ENCODE measurements around the gene SLC24A3.

The SLC24A3 gene

GRCh38 chr20:19691125-19691524 is 478.7 kb downstream of the SLC24A3 start:
- no peak overlapping the region for H3K4me2 ChIP-seq (ENCODE audit: low read depth, low read length, poor library complexity, severe bottlenecking)

GRCh38 chr20:19692100-19692499 is 479.7 kb downstream of the SLC24A3 start:
- H3F3A ChIP-seq (ENCODE audit: low read depth): no peaks in the 10 kb centered on the region
- no peaks in the 10 kb centered on the region for H3K79me2 ChIP-seq (ENCODE audit: insufficient read depth, low read length)
- no peaks in the 10 kb centered on the region for H4K20me1 ChIP-seq (ENCODE audit: insufficient read depth, low read length, poor library complexity, severe bottlenecking)
- H3K27me3 ChIP-seq (ENCODE audit: insufficient read depth, low read length, poor library complexity, severe bottlenecking): no peaks in the 10 kb centered on the region
- no peaks in the 10 kb centered on the region for H3K9me2 ChIP-seq (replicated peaks; ENCODE audit: low read depth, low read length)
- H3K36me3 ChIP-seq (ENCODE audit: insufficient read depth, low read length): no peaks in the 10 kb centered on the region
- no peaks in the 10 kb centered on the region for H3K9me3 ChIP-seq (ENCODE audit: insufficient read depth, low read depth, low read length)
- TF ChIP-seq CTCF (conservative IDR thresholded peaks at IDR 0.05; ENCODE audit: low read length) (no peak), EZH2phosphoT487 (IDR thresholded peaks at IDR 0.05; ENCODE audit: borderline replicate concordance) (no peak)
- H3K4me3 ChIP-seq (ENCODE audit: low read length, poor library complexity, severe bottlenecking): no peak overlapping the region
- no peak overlapping the region for H3K9ac ChIP-seq (ENCODE audit: low read depth, low read length, poor library complexity, severe bottlenecking)
- H2AFZ ChIP-seq (ENCODE audit: low read length): no peak overlapping the region
- H3K4me2 ChIP-seq (ENCODE audit: low read depth, low read length, poor library complexity, severe bottlenecking): no peak overlapping the region
- H3K4me1 ChIP-seq (ENCODE audit: insufficient read depth, low read length, poor library complexity, severe bottlenecking): peaks cover 13% of the 10 kb centered on the region

More at GRCh38 chr20:19691125-19691524, 478.7 kb downstream of the SLC24A3 start:
- H3K27me3 ChIP-seq (ENCODE audit: insufficient read depth, low read length, poor library complexity, severe bottlenecking): no peaks in the 10 kb centered on the region
- TF ChIP-seq CTCF (conservative IDR thresholded peaks at IDR 0.05; ENCODE audit: low read length): no peak
- no peak for TF ChIP-seq EZH2phosphoT487 (IDR thresholded peaks at IDR 0.05; ENCODE audit: borderline replicate concordance)
- H4K20me1 ChIP-seq (ENCODE audit: insufficient read depth, low read length, poor library complexity, severe bottlenecking): no peaks in the 10 kb centered on the region
- H3K9ac ChIP-seq (ENCODE audit: low read depth, low read length, poor library complexity, severe bottlenecking): no peak overlapping the region
- H3K9me2 ChIP-seq (replicated peaks; ENCODE audit: low read depth, low read length): no peaks in the 10 kb centered on the region
- H2AFZ ChIP-seq (ENCODE audit: low read length): no peak overlapping the region
- no peaks in the 10 kb centered on the region for H3K79me2 ChIP-seq (ENCODE audit: insufficient read depth, low read length)
- no peak overlapping the region for H3K4me3 ChIP-seq (ENCODE audit: low read length, poor library complexity, severe bottlenecking)
- peaks cover 13% of the 10 kb centered on the region for H3K4me1 ChIP-seq (ENCODE audit: insufficient read depth, low read length, poor library complexity, severe bottlenecking)
- no peaks in the 10 kb centered on the region for H3F3A ChIP-seq (ENCODE audit: low read depth)
- no peaks in the 10 kb centered on the region for H3K9me3 ChIP-seq (ENCODE audit: insufficient read depth, low read depth, low read length)
- no peaks in the 10 kb centered on the region for H3K36me3 ChIP-seq (ENCODE audit: insufficient read depth, low read length)

GRCh38 chr20:19692685-19693119 is 480.3 kb downstream of the SLC24A3 start:
- TF ChIP-seq EZH2phosphoT487 (IDR thresholded peaks at IDR 0.05; ENCODE audit: borderline replicate concordance): no peak
- peak; percentile 94 for TF ChIP-seq CTCF (conservative IDR thresholded peaks at IDR 0.05; ENCODE audit: low read length)
- Histone ChIP-seq H4K20me1 (ENCODE audit: insufficient read depth, low read length, poor library complexity, severe bottlenecking) (no peaks in the 10 kb centered on the region), H3K4me3 (ENCODE audit: low read length, poor library complexity, severe bottlenecking) (no peak overlapping the region), H3K4me1 (ENCODE audit: insufficient read depth, low read length, poor library complexity, severe bottlenecking) (peaks cover 13% of the 10 kb centered on the region), H3K9me3 (ENCODE audit: insufficient read depth, low read depth, low read length) (no peaks in the 10 kb centered on the region), H3K27me3 (ENCODE audit: insufficient read depth, low read length, poor library complexity, severe bottlenecking) (no peaks in the 10 kb centered on the region), H3K79me2 (ENCODE audit: insufficient read depth, low read length) (no peaks in the 10 kb centered on the region), H2AFZ (ENCODE audit: low read length) (0 out of 2 replicates have a peak overlapping the region, but pooled peaks have one; percentile 39), H3K36me3 (ENCODE audit: insufficient read depth, low read length) (no peaks in the 10 kb centered on the region), H3K9ac (ENCODE audit: low read depth, low read length, poor library complexity, severe bottlenecking) (no peak overlapping the region), H3K9me2 (replicated peaks; ENCODE audit: low read depth, low read length) (no peaks in the 10 kb centered on the region), H3K4me2 (ENCODE audit: low read depth, low read length, poor library complexity, severe bottlenecking) (peak overlapping the region; percentile 28), H3F3A (ENCODE audit: low read depth) (no peaks in the 10 kb centered on the region)
